Measurements from ENCODE around the gene RRP7A. TPM values are rescaled to one million over a fixed set of nuclear protein-coding genes. Genes with fewer than 3 reads are reported as not detected.

RRP7A gene
- total and polyA plus RNA-seq, 10 of the 15 experiments (the other 5 are each of a cell fraction or from before 2014, with no cell fraction given) = 2.9 to 114 (median 43.8) TPM

DNA sequence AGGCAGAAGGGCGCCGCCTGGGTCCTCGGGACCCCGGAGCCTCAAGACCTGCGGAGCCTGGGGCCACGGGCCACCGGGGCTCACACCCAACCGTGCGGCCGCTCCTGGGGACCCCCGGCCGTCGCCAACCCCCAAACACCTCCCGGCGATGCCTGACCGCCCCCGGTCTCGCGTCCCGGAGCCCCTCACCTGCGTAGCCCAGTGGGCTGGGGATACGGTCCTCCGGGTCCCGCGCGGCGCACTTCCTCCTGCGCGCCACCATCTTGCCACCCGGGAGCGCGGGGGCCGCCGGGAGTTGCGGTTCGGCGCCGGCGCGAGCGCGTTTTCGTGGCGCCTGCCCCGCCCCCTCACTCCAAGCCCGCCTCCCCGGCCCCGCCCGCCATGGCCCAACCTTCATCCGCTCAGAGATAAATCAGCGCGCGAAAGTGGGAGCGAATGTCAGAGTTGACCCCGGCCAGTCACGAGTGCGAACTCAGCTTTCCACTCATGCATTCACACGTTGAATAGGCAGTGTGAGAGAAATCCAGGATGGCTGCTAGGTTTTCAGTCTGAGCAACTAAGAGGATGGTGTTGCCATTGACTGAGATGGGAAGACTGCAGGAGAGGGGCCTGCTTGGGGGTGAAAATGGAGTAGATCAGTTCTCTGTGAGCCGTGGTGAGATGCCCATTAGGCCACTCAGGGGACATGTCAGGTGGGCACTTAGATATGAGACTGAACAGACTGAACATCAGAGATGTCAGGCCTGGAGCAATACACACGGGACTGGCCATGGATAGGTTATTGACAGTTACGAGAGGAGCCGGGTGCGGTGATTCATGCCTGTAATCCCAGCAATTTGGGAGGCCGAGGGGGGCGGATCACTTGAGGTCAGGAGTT lies at the start of gene RRP7A (continued):
- TF ChIP-seq EGR1 (IDR thresholded peaks at IDR 0.05; ENCODE audit: borderline replicate concordance in 1 of 2, low read depth in 2 of 2, low read length in 2 of 2) (peak in 1 of 2 experiments; percentile 64; a peak in 2 of 3 replicates), POLR2A (IDR thresholded peaks at IDR 0.05; ENCODE audit: low read depth, low read length) (peak; percentile 90), CHD2 (IDR thresholded peaks at IDR 0.05; ENCODE audit: borderline replicate concordance, low read depth, low read length) (0 out of 2 replicates have a peak, but pooled peaks have one; percentile 41), PAX5 (IDR thresholded peaks at IDR 0.05; ENCODE audit: borderline replicate concordance, low read depth, low read length) (no peak), ZBED1 (IDR thresholded peaks at IDR 0.05; ENCODE audit: borderline replicate concordance) (no peak), NFYA (IDR thresholded peaks at IDR 0.05; ENCODE audit: borderline replicate concordance, low read depth, low read length) (no peak), POLR2AphosphoS2 (IDR thresholded peaks at IDR 0.05; ENCODE audit: low read depth, low read length) (peak; percentile 66; the same call in 1 of the 2 replicates), TCF3 (IDR thresholded peaks at IDR 0.05; ENCODE audit: borderline replicate concordance, insufficient read depth, low read depth, low read length) (0 out of 2 replicates have a peak, but pooled peaks have one; percentile 14), DPF2 (IDR thresholded peaks at IDR 0.05) (peak; percentile 52; the same call in 1 of the 2 replicates), PML (IDR thresholded peaks at IDR 0.05; ENCODE audit: low read length) (no peak), RUNX3 (IDR thresholded peaks at IDR 0.05; ENCODE audit: low read length) (peak; percentile 67), NRF1 (conservative IDR thresholded peaks at IDR 0.05; ENCODE audit: low read depth, low read length) (0 out of 2 replicates have a peak, but pooled peaks have one; percentile 20), YY1 (IDR thresholded peaks at IDR 0.05; ENCODE audit: low read depth, low read length) (peak; percentile 97), MXI1 (IDR thresholded peaks at IDR 0.05; ENCODE audit: low read depth, low read length) (peak; percentile 41; the same call in 1 of the 2 replicates)
- TF ChIP-seq, protein P1, sequence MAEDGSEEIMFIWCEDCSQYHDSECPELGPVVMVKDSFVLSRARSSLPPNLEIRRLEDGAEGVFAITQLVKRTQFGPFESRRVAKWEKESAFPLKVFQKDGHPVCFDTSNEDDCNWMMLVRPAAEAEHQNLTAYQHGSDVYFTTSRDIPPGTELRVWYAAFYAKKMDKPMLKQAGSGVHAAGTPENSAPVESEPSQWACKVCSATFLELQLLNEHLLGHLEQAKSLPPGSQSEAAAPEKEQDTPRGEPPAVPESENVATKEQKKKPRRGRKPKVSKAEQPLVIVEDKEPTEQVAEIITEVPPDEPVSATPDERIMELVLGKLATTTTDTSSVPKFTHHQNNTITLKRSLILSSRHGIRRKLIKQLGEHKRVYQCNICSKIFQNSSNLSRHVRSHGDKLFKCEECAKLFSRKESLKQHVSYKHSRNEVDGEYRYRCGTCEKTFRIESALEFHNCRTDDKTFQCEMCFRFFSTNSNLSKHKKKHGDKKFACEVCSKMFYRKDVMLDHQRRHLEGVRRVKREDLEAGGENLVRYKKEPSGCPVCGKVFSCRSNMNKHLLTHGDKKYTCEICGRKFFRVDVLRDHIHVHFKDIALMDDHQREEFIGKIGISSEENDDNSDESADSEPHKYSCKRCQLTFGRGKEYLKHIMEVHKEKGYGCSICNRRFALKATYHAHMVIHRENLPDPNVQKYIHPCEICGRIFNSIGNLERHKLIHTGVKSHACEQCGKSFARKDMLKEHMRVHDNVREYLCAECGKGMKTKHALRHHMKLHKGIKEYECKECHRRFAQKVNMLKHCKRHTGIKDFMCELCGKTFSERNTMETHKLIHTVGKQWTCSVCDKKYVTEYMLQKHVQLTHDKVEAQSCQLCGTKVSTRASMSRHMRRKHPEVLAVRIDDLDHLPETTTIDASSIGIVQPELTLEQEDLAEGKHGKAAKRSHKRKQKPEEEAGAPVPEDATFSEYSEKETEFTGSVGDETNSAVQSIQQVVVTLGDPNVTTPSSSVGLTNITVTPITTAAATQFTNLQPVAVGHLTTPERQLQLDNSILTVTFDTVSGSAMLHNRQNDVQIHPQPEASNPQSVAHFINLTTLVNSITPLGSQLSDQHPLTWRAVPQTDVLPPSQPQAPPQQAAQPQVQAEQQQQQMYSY (CRISPR knock-in tag; IDR thresholded peaks at IDR 0.05) = no peak
- TF ChIP-seq, protein P2, sequence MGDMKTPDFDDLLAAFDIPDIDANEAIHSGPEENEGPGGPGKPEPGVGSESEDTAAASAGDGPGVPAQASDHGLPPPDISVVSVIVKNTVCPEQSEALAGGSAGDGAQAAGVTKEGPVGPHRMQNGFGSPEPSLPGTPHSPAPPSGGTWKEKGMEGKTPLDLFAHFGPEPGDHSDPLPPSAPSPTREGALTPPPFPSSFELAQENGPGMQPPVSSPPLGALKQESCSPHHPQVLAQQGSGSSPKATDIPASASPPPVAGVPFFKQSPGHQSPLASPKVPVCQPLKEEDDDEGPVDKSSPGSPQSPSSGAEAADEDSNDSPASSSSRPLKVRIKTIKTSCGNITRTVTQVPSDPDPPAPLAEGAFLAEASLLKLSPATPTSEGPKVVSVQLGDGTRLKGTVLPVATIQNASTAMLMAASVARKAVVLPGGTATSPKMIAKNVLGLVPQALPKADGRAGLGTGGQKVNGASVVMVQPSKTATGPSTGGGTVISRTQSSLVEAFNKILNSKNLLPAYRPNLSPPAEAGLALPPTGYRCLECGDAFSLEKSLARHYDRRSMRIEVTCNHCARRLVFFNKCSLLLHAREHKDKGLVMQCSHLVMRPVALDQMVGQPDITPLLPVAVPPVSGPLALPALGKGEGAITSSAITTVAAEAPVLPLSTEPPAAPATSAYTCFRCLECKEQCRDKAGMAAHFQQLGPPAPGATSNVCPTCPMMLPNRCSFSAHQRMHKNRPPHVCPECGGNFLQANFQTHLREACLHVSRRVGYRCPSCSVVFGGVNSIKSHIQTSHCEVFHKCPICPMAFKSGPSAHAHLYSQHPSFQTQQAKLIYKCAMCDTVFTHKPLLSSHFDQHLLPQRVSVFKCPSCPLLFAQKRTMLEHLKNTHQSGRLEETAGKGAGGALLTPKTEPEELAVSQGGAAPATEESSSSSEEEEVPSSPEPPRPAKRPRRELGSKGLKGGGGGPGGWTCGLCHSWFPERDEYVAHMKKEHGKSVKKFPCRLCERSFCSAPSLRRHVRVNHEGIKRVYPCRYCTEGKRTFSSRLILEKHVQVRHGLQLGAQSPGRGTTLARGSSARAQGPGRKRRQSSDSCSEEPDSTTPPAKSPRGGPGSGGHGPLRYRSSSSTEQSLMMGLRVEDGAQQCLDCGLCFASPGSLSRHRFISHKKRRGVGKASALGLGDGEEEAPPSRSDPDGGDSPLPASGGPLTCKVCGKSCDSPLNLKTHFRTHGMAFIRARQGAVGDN (IDR thresholded peaks at IDR 0.05) = 0 out of 2 replicates have a peak, but pooled peaks have one; percentile 33
- TF ChIP-seq, protein P3, sequence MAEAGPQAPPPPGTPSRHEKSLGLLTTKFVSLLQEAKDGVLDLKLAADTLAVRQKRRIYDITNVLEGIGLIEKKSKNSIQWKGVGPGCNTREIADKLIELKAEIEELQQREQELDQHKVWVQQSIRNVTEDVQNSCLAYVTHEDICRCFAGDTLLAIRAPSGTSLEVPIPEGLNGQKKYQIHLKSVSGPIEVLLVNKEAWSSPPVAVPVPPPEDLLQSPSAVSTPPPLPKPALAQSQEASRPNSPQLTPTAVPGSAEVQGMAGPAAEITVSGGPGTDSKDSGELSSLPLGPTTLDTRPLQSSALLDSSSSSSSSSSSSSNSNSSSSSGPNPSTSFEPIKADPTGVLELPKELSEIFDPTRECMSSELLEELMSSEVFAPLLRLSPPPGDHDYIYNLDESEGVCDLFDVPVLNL (IDR thresholded peaks at IDR 0.05; ENCODE audit: low read depth, low read length) = peak; percentile 34; the same call in 1 of the 2 replicates
- TF ChIP-seq, protein P4, sequence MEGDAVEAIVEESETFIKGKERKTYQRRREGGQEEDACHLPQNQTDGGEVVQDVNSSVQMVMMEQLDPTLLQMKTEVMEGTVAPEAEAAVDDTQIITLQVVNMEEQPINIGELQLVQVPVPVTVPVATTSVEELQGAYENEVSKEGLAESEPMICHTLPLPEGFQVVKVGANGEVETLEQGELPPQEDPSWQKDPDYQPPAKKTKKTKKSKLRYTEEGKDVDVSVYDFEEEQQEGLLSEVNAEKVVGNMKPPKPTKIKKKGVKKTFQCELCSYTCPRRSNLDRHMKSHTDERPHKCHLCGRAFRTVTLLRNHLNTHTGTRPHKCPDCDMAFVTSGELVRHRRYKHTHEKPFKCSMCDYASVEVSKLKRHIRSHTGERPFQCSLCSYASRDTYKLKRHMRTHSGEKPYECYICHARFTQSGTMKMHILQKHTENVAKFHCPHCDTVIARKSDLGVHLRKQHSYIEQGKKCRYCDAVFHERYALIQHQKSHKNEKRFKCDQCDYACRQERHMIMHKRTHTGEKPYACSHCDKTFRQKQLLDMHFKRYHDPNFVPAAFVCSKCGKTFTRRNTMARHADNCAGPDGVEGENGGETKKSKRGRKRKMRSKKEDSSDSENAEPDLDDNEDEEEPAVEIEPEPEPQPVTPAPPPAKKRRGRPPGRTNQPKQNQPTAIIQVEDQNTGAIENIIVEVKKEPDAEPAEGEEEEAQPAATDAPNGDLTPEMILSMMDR (IDR thresholded peaks at IDR 0.05 in 2 of 3, conservative IDR thresholded peaks at IDR 0.05 in 1 of 3; ENCODE audit: control insufficient read depth in 2 of 3, extremely low read depth in 1 of 3, insufficient read depth in 1 of 3, low read depth in 3 of 3, low read length in 3 of 3) = 0 out of 6 replicates have a peak, but pooled peaks of 1 of the 3 experiments have one; percentile 1
